ENCODE measurements around the gene CXorf58. TPM values are rescaled to one million over a fixed set of nuclear protein-coding genes. Genes with fewer than 3 reads are reported as not detected.

Gene CXorf58
- total and polyA plus RNA-seq, 2 donors (not counting 1 experiment from before 2014, with no cell fraction given): 0.07 TPM; not detected in 1

GRCh38 chrX:23954396-23954795, 46.6 kb downstream of the CXorf58 start:
- Mint-ChIP-seq H3K9me3 (ENCODE audit: insufficient read depth) (no peaks in the 10 kb centered on the region), H3K27ac (no peak overlapping the region), H3K4me3 (no peak overlapping the region), H3K4me1 (peaks cover 10% of the 10 kb centered on the region), H3K27me3 (no peaks in the 10 kb centered on the region)
- Histone ChIP-seq H3K4me1 (ENCODE audit: control insufficient read depth in 2 of 2, insufficient read depth in 2 of 2, low read length in 2 of 2) (peaks cover 6 to 17% of the 10 kb centered on the region in 2 donors), H3K9me3 (ENCODE audit: control extremely low read depth in 1 of 3, control insufficient read depth in 2 of 3, insufficient read depth in 1 of 3, low read length in 2 of 3) (no peaks in the 10 kb centered on the region), H3K9ac (ENCODE audit: low read length) (no peak overlapping the region), H2AFZ (ENCODE audit: insufficient read depth, low read depth, low read length, poor library complexity, severe bottlenecking) (peak overlapping the region; percentile 16), H3K27me3 (replicated peaks in 1 of 4; ENCODE audit: control extremely low read depth in 1 of 4, control insufficient read depth in 3 of 4, insufficient read depth in 4 of 4, low read length in 3 of 4) (no peaks in the 10 kb centered on the region), H3K4me2 (replicated peaks; ENCODE audit: low read depth, low read length, poor library complexity, severe bottlenecking) (no peak overlapping the region), H3K4me3 (ENCODE audit: control extremely low read depth in 1 of 5, extremely low read depth in 1 of 5, insufficient read depth in 1 of 5, low read depth in 2 of 5, low read length in 4 of 5) (no peak overlapping the region), H3K27ac (ENCODE audit: low read length in 2 of 2) (peak overlapping the region in 1 of 2 donors; percentile 76), H4K20me1 (ENCODE audit: control insufficient read depth, insufficient read depth, low read length, poor library complexity, severe bottlenecking) (no peaks in the 10 kb centered on the region), H3K36me3 (replicated peaks in 1 of 2; ENCODE audit: control extremely low read depth in 1 of 2, control insufficient read depth in 1 of 2, extremely low read depth in 1 of 2, insufficient read depth in 2 of 2, low read length in 1 of 2) (no peaks in the 10 kb centered on the region), H3K79me2 (ENCODE audit: control insufficient read depth, insufficient read depth, low read length) (no peaks in the 10 kb centered on the region)
- ATAC-seq (ENCODE audit: low read depth): no peak
- WGBS (ENCODE audit: insufficient coverage): no CpG with 5 or more reads among the region's 4 CpGs
- CTCF ChIA-PET: no interaction called here
- POLR2A ChIA-PET: interaction anchor here (0.6 kb wide), 1 partner anchor 87 kb away, joined by 7 read pairs; no protein-coding TSS in a partner anchor
- DNase-seq: no peak
- TF ChIP-seq EZH2 (IDR thresholded peaks at IDR 0.05; ENCODE audit: borderline replicate concordance, insufficient read depth, low read depth, low read length, poor library complexity, severe bottlenecking): no peak
- TF ChIP-seq CTCF (IDR thresholded peaks at IDR 0.05): no peak
- intact Hi-C loops (cut with micrococcal nuclease): no loop called here

- CTCF ChIA-PET: no interaction called here
- Histone ChIP-seq H3K36me3 (replicated peaks in 1 of 2; ENCODE audit: control extremely low read depth in 1 of 2, control insufficient read depth in 1 of 2, extremely low read depth in 1 of 2, insufficient read depth in 2 of 2, low read length in 1 of 2) (no peaks in the 10 kb centered on the region), H3K9me3 (ENCODE audit: control extremely low read depth in 1 of 3, control insufficient read depth in 2 of 3, insufficient read depth in 1 of 3, low read length in 2 of 3) (no peaks in the 10 kb centered on the region), H2AFZ (ENCODE audit: insufficient read depth, low read depth, low read length, poor library complexity, severe bottlenecking) (no peak overlapping the region), H3K4me2 (replicated peaks; ENCODE audit: low read depth, low read length, poor library complexity, severe bottlenecking) (no peak overlapping the region), H3K27ac (ENCODE audit: low read length in 2 of 2) (no peak overlapping the region), H3K4me3 (ENCODE audit: control extremely low read depth in 1 of 5, extremely low read depth in 1 of 5, insufficient read depth in 1 of 5, low read depth in 2 of 5, low read length in 4 of 5) (no peak overlapping the region), H3K79me2 (ENCODE audit: control insufficient read depth, insufficient read depth, low read length) (no peaks in the 10 kb centered on the region), H3K9ac (ENCODE audit: low read length) (no peak overlapping the region), H3K27me3 (replicated peaks in 1 of 4; ENCODE audit: control extremely low read depth in 1 of 4, control insufficient read depth in 3 of 4, insufficient read depth in 4 of 4, low read length in 3 of 4) (no peaks in the 10 kb centered on the region), H4K20me1 (ENCODE audit: control insufficient read depth, insufficient read depth, low read length, poor library complexity, severe bottlenecking) (no peaks in the 10 kb centered on the region), H3K4me1 (ENCODE audit: control insufficient read depth in 2 of 2, insufficient read depth in 2 of 2, low read length in 2 of 2) (no peaks in the 10 kb centered on the region)
- ATAC-seq (ENCODE audit: low read depth) (no peak), DNase-seq (no peak)
- POLR2A ChIA-PET: no interaction called here
- H3K9me3 Mint-ChIP-seq (ENCODE audit: insufficient read depth): no peaks in the 10 kb centered on the region
- no peak overlapping the region for H3K4me3 Mint-ChIP-seq
- H3K27me3 Mint-ChIP-seq: no peaks in the 10 kb centered on the region
- H3K4me1 Mint-ChIP-seq: no peaks in the 10 kb centered on the region
- intact Hi-C loops (cut with micrococcal nuclease): no loop called here
- H3K27ac Mint-ChIP-seq: no peak overlapping the region
- no CpG with 5 or more reads among the region's 3 CpGs for WGBS (ENCODE audit: insufficient coverage)
- TF ChIP-seq EZH2 (IDR thresholded peaks at IDR 0.05; ENCODE audit: borderline replicate concordance, insufficient read depth, low read depth, low read length, poor library complexity, severe bottlenecking) (no peak), CTCF (IDR thresholded peaks at IDR 0.05) (no peak)
These were observed 52.0 kb downstream of the CXorf58 start for GRCh38 chrX:23959781-23960180.
